Measurements from ENCODE around the gene OR5A2. TPM values are rescaled to one million over a fixed set of nuclear protein-coding genes. Genes with fewer than 3 reads are reported as not detected.

Gene OR5A2
- total RNA-seq, 2 experiments from 2014 or later = not detected

DNA sequence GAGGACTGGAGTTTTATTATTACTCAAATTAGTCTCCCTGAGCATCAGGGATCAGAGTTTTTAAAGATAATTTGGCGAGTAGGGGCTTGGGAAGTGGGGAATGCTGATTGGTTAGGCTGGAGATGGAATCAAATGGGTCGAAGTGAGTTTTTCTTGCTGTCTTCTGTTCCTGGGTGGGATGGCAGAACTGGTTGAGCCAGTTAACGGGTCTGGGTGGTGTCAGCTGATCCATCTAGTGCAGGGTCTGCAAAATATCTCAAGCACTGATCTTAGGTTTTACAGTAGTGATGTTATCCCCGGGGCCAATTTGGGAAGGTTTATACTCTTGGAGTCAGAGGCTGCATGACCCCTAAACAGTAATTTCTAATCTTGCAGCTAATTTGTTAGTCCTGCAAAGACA, 1.1 kb downstream of the OR5A2 start:
- POLR2A ChIA-PET = no interaction called here
- no peaks in the 10 kb centered on the region for H3K79me2 ChIP-seq (ENCODE audit: insufficient read depth, low read depth, low read length)
- H3K36me3 ChIP-seq (ENCODE audit: insufficient read depth, low read length) = no peaks in the 10 kb centered on the region
- no peaks in the 10 kb centered on the region for H3K9me3 ChIP-seq (ENCODE audit: low read length)
- no peak overlapping the region for H3K4me3 ChIP-seq (ENCODE audit: low read depth, low read length, poor library complexity, severe bottlenecking)
- no peak overlapping the region for H3K27ac ChIP-seq (ENCODE audit: low read depth, low read length, poor library complexity, severe bottlenecking)
- CTCF ChIA-PET (ENCODE audit: unreplicated experiment) = no interaction called here
- H3K4me1 ChIP-seq (ENCODE audit: insufficient read depth, low read length, poor library complexity, severe bottlenecking) = no peaks in the 10 kb centered on the region
- TF ChIP-seq, protein P1, sequence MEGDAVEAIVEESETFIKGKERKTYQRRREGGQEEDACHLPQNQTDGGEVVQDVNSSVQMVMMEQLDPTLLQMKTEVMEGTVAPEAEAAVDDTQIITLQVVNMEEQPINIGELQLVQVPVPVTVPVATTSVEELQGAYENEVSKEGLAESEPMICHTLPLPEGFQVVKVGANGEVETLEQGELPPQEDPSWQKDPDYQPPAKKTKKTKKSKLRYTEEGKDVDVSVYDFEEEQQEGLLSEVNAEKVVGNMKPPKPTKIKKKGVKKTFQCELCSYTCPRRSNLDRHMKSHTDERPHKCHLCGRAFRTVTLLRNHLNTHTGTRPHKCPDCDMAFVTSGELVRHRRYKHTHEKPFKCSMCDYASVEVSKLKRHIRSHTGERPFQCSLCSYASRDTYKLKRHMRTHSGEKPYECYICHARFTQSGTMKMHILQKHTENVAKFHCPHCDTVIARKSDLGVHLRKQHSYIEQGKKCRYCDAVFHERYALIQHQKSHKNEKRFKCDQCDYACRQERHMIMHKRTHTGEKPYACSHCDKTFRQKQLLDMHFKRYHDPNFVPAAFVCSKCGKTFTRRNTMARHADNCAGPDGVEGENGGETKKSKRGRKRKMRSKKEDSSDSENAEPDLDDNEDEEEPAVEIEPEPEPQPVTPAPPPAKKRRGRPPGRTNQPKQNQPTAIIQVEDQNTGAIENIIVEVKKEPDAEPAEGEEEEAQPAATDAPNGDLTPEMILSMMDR (conservative IDR thresholded peaks at IDR 0.05; ENCODE audit: low read length) = no peak
- no peak for TF ChIP-seq EZH2phosphoT487 (IDR thresholded peaks at IDR 0.05; ENCODE audit: borderline replicate concordance, low read depth, low read length)
- H3K9me2 ChIP-seq (ENCODE audit: insufficient read depth, low read length) = no peaks in the 10 kb centered on the region
- BruUV-seq (replicated peaks) = no TSS peak
- intact Hi-C loops (cut with micrococcal nuclease; ENCODE audit: unreplicated experiment) = no loop called here
- H2AFZ ChIP-seq (ENCODE audit: low read length) = no peak overlapping the region
- DNase-seq (ENCODE audit: low spot score) = no peak
- no peak overlapping the region for H3K4me2 ChIP-seq (ENCODE audit: low read length)
- H4K20me1 ChIP-seq (ENCODE audit: insufficient read depth, low read length) = no peaks in the 10 kb centered on the region

- CTCF ChIA-PET (ENCODE audit: unreplicated experiment) = no interaction called here
- no TSS peak for BruUV-seq (replicated peaks)
- H3K4me3 ChIP-seq (ENCODE audit: low read depth, low read length, poor library complexity, severe bottlenecking) = no peak overlapping the region
- no peak for DNase-seq (ENCODE audit: low spot score)
- no peaks in the 10 kb centered on the region for H3K9me3 ChIP-seq (ENCODE audit: low read length)
- POLR2A ChIA-PET = no interaction called here
- H4K20me1 ChIP-seq (ENCODE audit: insufficient read depth, low read length) = no peaks in the 10 kb centered on the region
- no peak overlapping the region for H3K4me2 ChIP-seq (ENCODE audit: low read length)
- H3K36me3 ChIP-seq (ENCODE audit: insufficient read depth, low read length) = no peaks in the 10 kb centered on the region
- H3K27ac ChIP-seq (ENCODE audit: low read depth, low read length, poor library complexity, severe bottlenecking) = no peak overlapping the region
- H2AFZ ChIP-seq (ENCODE audit: low read length) = no peak overlapping the region
- H3K4me1 ChIP-seq (ENCODE audit: insufficient read depth, low read length, poor library complexity, severe bottlenecking) = no peaks in the 10 kb centered on the region
- no peaks in the 10 kb centered on the region for H3K79me2 ChIP-seq (ENCODE audit: insufficient read depth, low read depth, low read length)
- TF ChIP-seq, protein P1 (conservative IDR thresholded peaks at IDR 0.05; ENCODE audit: low read length) = no peak
- TF ChIP-seq EZH2phosphoT487 (IDR thresholded peaks at IDR 0.05; ENCODE audit: borderline replicate concordance, low read depth, low read length) = no peak
- intact Hi-C loops (cut with micrococcal nuclease; ENCODE audit: unreplicated experiment) = no loop called here
- no peaks in the 10 kb centered on the region for H3K9me2 ChIP-seq (ENCODE audit: insufficient read depth, low read length)
These were observed 2.4 kb downstream of the OR5A2 start for GRCh38 chr11:59423835-59424234.

DNA sequence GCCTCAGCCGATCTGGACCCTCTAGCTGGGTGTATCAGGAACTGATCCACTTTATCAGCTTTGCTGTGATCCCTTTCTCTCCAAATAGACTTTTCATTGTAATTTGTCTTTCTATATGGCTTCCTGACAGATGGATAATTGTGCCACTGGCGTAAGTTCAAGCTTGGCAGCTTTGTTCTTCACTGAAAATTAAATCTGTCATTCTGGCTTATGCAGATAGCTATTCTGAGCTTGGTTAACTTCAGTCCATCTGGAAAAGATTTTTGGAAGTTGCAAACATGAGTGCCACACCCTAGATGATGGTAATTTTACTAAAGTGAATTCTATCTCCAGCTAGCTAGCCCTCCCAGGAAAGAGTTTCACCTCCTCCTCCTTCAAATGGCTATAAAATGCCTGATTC, 8.1 kb downstream of the OR5A2 start:
- no peaks in the 10 kb centered on the region for H3K36me3 ChIP-seq (ENCODE audit: insufficient read depth, low read length)
- no peaks in the 10 kb centered on the region for H4K20me1 ChIP-seq (ENCODE audit: insufficient read depth, low read length)
- no peaks in the 10 kb centered on the region for H3K4me1 ChIP-seq (ENCODE audit: insufficient read depth, low read length, poor library complexity, severe bottlenecking)
- no peaks in the 10 kb centered on the region for H3K9me2 ChIP-seq (ENCODE audit: insufficient read depth, low read length)
- H3K4me3 ChIP-seq (ENCODE audit: low read depth, low read length, poor library complexity, severe bottlenecking) = no peak overlapping the region
- no peak overlapping the region for H3K27ac ChIP-seq (ENCODE audit: low read depth, low read length, poor library complexity, severe bottlenecking)
- ChIA-PET CTCF (ENCODE audit: unreplicated experiment) (no interaction called here), POLR2A (interaction anchor here (0.6 to 1.2 kb wide), 3 partner anchors 16 to 393 kb away, joined by 3 to 4 read pairs (median 3); no protein-coding TSS in a partner anchor)
- no peak overlapping the region for H3K4me2 ChIP-seq (ENCODE audit: low read length)
- no peak for DNase-seq (ENCODE audit: low spot score)
- TF ChIP-seq, protein P1 (conservative IDR thresholded peaks at IDR 0.05; ENCODE audit: low read length) = no peak
- no peak for TF ChIP-seq EZH2phosphoT487 (IDR thresholded peaks at IDR 0.05; ENCODE audit: borderline replicate concordance, low read depth, low read length)
- intact Hi-C loops (cut with micrococcal nuclease; ENCODE audit: unreplicated experiment) = no loop called here
- no peaks in the 10 kb centered on the region for H3K79me2 ChIP-seq (ENCODE audit: insufficient read depth, low read depth, low read length)
- no peak overlapping the region for H2AFZ ChIP-seq (ENCODE audit: low read length)
- H3K9me3 ChIP-seq (ENCODE audit: low read length) = no peaks in the 10 kb centered on the region
- BruUV-seq (replicated peaks) = no TSS peak

Measured in OCI-LY7 (cell line).